B cell (primary cell): ENCODE data around the gene THAP8. TPM values are rescaled to one million over a fixed set of nuclear protein-coding genes. Genes with fewer than 3 reads are reported as not detected.

Experiments used
- ATAC-seq: fragments of 200-7000 bp; cut with Tn5 transposase; one replicate; pipeline ENCODE4 v1.10.0; 2021; ENCODE audit warnings: low read depth, mild to moderate bottlenecking, moderate number of reproducible peaks, moderate library complexity
- CTCF ChIA-PET: fragments of 350-600 bp; sonication (Branson Sonifier 250); formaldehyde crosslinking; loops from one replicate; lab custom pipeline; 2021; ENCODE audit warnings: antibody characterized with exemption, inconsistent platforms; lab: Charles Lee
- POLR2A ChIA-PET: fragments of 350-600 bp; sonication (Branson Sonifier 250); formaldehyde crosslinking; loops from one replicate; lab custom pipeline; 2021; ENCODE audit warnings: antibody characterized with exemption; lab: Charles Lee
- DNase-seq: peaks from one replicate; pipeline ENCODE4 v3.0.0; 2013
- H2AFZ ChIP-seq: 2 replicates; pipeline ENCODE4 v1.6.1; 2012; ENCODE audit warnings: mild to moderate bottlenecking, low read depth, low read length; ENCODE audit not compliant: insufficient read depth, poor library complexity, severe bottlenecking
- H3K27ac ChIP-seq, 2 donors: 1 replicate in 1 of 2; 2 replicates in 1 of 2; pipeline ENCODE4 v1.5.1; 2012 to 2013; ENCODE audit warnings: low read length in 2 of 2, mild to moderate bottlenecking in 2 of 2, moderate library complexity in 1 of 2
- H3K27me3 ChIP-seq, 4 experiments: fragments of 200-600 bp in 1 of 4; sonication (generic) in 1 of 4; replicated peaks in 1 of 4; 1 replicate in 2 of 4; 2 replicates in 2 of 4; pipeline versions ENCODE4 v1.6.1 to v1.7.0; 2013 to 2016; ENCODE audit warnings: low read length in 3 of 4, mild to moderate bottlenecking in 2 of 4, mixed read lengths in 1 of 4, moderate library complexity in 1 of 4; ENCODE audit not compliant: insufficient read depth in 4 of 4, control insufficient read depth in 3 of 4; ENCODE audit errors: control extremely low read depth in 1 of 4
- H3K36me3 ChIP-seq, 2 experiments: replicated peaks in 1 of 2; 1 replicate in 1 of 2; 2 replicates in 1 of 2; pipeline versions ENCODE4 v1.6.1 to v1.7.1; 2013; ENCODE audit warnings: low read length in 1 of 2; ENCODE audit not compliant: insufficient read depth in 2 of 2, control insufficient read depth in 1 of 2; ENCODE audit errors: control extremely low read depth in 1 of 2, extremely low read depth in 1 of 2
- H3K4me1 ChIP-seq, 2 donors: fragments of 200-600 bp in 1 of 2; sonication (generic) in 1 of 2; 1 replicate in 1 of 2; 2 replicates in 1 of 2; pipeline versions ENCODE4 v1.5.1 to v1.6.1; 2013 to 2017; ENCODE audit warnings: low read length in 2 of 2; ENCODE audit not compliant: control insufficient read depth in 2 of 2, insufficient read depth in 2 of 2
- H3K4me2 ChIP-seq: replicated peaks from 2 replicates; pipeline ENCODE3; 2012; ENCODE audit warnings: mild to moderate bottlenecking, low read depth, low read length; ENCODE audit not compliant: poor library complexity, severe bottlenecking
- H3K4me3 ChIP-seq, 5 experiments: fragments of 200-600 bp in 1 of 5; sonication (generic) in 1 of 5; 1 replicate in 3 of 5; 2 replicates in 2 of 5; pipeline versions ENCODE4 v1.5.1 to v1.7.0; 2011 to 2016; ENCODE audit warnings: low read length in 4 of 5, mild to moderate bottlenecking in 4 of 5, low read depth in 2 of 5, control low read depth in 1 of 5, moderate library complexity in 1 of 5; ENCODE audit not compliant: insufficient read depth in 1 of 5; ENCODE audit errors: control extremely low read depth in 1 of 5, extremely low read depth in 1 of 5
- H3K79me2 ChIP-seq: fragments of 200-600 bp; sonication (generic); one replicate; pipeline ENCODE4 v1.6.0; 2016; ENCODE audit warnings: low read length; ENCODE audit not compliant: control insufficient read depth, insufficient read depth
- H3K9ac ChIP-seq: fragments of 200-600 bp; sonication (generic); 2 replicates; pipeline ENCODE4 v1.6.1; 2017; ENCODE audit warnings: mild to moderate bottlenecking, low read length, moderate library complexity
- H3K9me3 ChIP-seq, 3 donors: one replicate each; pipeline versions ENCODE4 v1.6.1 to v1.7.1; 2013; ENCODE audit warnings: low read length in 2 of 3; ENCODE audit not compliant: control insufficient read depth in 2 of 3, insufficient read depth in 1 of 3; ENCODE audit errors: control extremely low read depth in 1 of 3
- H4K20me1 ChIP-seq: 2 replicates; pipeline ENCODE4 v1.6.0; 2012; ENCODE audit warnings: mild to moderate bottlenecking, low read length; ENCODE audit not compliant: insufficient read depth, control insufficient read depth, poor library complexity, severe bottlenecking
- H3K27ac Mint-ChIP-seq: one replicate; pipeline ENCODE4 v1.8.0; 2021; ENCODE audit warnings: mixed read lengths
- H3K27me3 Mint-ChIP-seq: one replicate; pipeline ENCODE4 v1.8.0; 2021; ENCODE audit warnings: mixed read lengths
- H3K4me1 Mint-ChIP-seq: one replicate; pipeline ENCODE4 v1.8.0; 2021; ENCODE audit warnings: mixed read lengths
- H3K4me3 Mint-ChIP-seq: one replicate; pipeline ENCODE4 v1.8.0; 2021; ENCODE audit warnings: mixed read lengths
- H3K9me3 Mint-ChIP-seq: one replicate; pipeline ENCODE4 v1.8.0; 2022; ENCODE audit warnings: mixed read lengths; ENCODE audit not compliant: insufficient read depth
- EZH2 ChIP-seq: IDR thresholded peaks from 2 replicates; pipeline ENCODE4 v1.6.1; 2012; ENCODE audit warnings: borderline replicate concordance, low read depth, mild to moderate bottlenecking, moderate library complexity, low read length; ENCODE audit not compliant: insufficient read depth, poor library complexity, severe bottlenecking
- WGBS: methylation state at CpG from one replicate; pipeline ENCODE4 v1.1.5; 2013; ENCODE audit warnings: missing lambda C conversion rate; ENCODE audit not compliant: insufficient coverage; 5-methylcytosine and 5-hydroxymethylcytosine counted together
- intact Hi-C: fragments of 100-400 bp; cut with micrococcal nuclease; formaldehyde crosslinking; loops from one replicate; pipeline ENCODE4 v1.10.0; 2022
- polyA plus RNA-seq: library from polyadenylated mRNA; depleted of rRNA; stranded (reverse); fragments of >200 nt; gene quantifications from 2 replicates; pipeline ENCODE4 v1.2.3, GENCODE V29; 2012
- total RNA-seq, 2 donors: library from RNA; stranded (reverse); fragments of 120-200 nt in 1 of 2; gene quantifications; 1 replicate in 1 of 2; 2 replicates in 1 of 2; pipeline versions ENCODE4 v1.2.3 to v1.2.4, GENCODE V29; 2013 to 2022
- TF ChIP-seq, protein P1 (sequence below): fragments of 200-600 bp; IDR thresholded peaks from one replicate; pipeline ENCODE4 v1.8.0; 2022; ENCODE audit warnings: antibody characterized with exemption, mild to moderate bottlenecking

Gene THAP8
- total and polyA plus RNA-seq, 2 donors (not counting 1 experiment from before 2014, with no cell fraction given), result 4.5 to 5.7 TPM

DNA sequence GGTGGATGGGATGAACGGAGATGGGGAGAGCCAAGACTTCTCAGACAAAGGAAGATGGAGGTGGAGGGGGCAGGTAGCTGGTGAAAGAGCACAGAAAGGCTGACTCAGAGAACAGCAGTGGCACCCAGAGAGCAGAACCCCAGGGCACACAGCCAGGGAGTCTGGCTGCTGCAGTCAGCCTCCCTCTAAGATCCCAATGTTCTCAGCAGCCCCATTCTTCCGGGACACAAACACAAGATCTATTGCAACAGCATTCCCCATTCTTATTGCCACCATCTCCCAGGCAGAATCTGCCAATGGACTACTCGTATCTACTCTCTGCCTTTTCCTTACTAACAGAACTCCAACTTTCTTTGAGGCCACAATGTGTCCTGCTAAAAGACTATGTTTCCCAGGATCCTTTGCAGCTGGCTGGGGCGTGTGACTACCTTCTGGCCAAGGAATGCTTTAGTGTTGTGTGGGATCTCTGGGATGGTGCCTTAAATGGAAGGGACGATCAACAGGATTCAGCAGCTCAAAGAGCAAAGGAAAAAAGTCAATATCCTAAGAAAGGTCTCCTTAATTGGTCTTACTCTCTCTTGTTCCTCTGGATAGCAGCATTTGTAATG is 7.5 kb downstream of the THAP8 start:
- no peak for ATAC-seq
- POLR2A ChIA-PET, result no interaction called here
- H3K27ac ChIP-seq, result no peak overlapping the region

DNA sequence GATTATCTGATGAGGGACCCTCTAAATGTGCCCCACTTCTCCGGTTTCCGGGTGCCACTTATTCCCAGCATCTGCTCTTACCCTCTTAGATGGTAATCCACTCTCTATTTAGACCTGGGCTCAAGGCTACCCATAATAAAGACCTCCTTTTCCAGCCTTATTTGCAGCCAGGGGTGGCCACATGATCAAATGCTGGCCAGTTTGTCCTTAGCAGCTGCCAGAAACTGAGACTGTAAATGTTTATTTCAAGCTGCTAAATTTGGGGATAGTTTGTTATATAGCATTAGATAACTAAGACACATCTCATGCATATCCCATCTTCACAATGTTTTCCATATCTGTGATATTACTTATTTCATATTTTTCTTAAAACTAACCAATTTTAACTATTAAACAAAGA is 10.1 kb downstream of the THAP8 start:
- Mint-ChIP-seq H3K27me3 (no peaks in the 10 kb centered on the region), H3K4me1 (no peaks in the 10 kb centered on the region), H3K4me3 (no peak overlapping the region), H3K27ac (no peak overlapping the region), H3K9me3 (no peaks in the 10 kb centered on the region)
- ChIA-PET POLR2A (no interaction called here), CTCF (no interaction called here)
- no peaks in the 10 kb centered on the region for H3K79me2 ChIP-seq
- ATAC-seq (no peak), DNase-seq (no peak)
- 90% methylated on average over 2 of the region's 2 CpGs for WGBS
- H3K4me3 ChIP-seq, result no peak overlapping the region
- H3K36me3 ChIP-seq, result no peaks in the 10 kb centered on the region
- H3K4me1 ChIP-seq, result no peaks in the 10 kb centered on the region
- H4K20me1 ChIP-seq, result no peaks in the 10 kb centered on the region
- no peak overlapping the region for H3K27ac ChIP-seq
- H3K9me3 ChIP-seq, result no peaks in the 10 kb centered on the region
- intact Hi-C loops, result no loop called here
- H2AFZ ChIP-seq, result no peak overlapping the region
- TF ChIP-seq EZH2, result no peak
- TF ChIP-seq, protein P1, sequence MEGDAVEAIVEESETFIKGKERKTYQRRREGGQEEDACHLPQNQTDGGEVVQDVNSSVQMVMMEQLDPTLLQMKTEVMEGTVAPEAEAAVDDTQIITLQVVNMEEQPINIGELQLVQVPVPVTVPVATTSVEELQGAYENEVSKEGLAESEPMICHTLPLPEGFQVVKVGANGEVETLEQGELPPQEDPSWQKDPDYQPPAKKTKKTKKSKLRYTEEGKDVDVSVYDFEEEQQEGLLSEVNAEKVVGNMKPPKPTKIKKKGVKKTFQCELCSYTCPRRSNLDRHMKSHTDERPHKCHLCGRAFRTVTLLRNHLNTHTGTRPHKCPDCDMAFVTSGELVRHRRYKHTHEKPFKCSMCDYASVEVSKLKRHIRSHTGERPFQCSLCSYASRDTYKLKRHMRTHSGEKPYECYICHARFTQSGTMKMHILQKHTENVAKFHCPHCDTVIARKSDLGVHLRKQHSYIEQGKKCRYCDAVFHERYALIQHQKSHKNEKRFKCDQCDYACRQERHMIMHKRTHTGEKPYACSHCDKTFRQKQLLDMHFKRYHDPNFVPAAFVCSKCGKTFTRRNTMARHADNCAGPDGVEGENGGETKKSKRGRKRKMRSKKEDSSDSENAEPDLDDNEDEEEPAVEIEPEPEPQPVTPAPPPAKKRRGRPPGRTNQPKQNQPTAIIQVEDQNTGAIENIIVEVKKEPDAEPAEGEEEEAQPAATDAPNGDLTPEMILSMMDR, result no peak
- H3K4me2 ChIP-seq, result no peak overlapping the region
- H3K9ac ChIP-seq, result no peak overlapping the region
- H3K27me3 ChIP-seq, result no peaks in the 10 kb centered on the region

More for the DNA sequence above, 7.5 kb downstream of the THAP8 start:
- H4K20me1 ChIP-seq, result no peaks in the 10 kb centered on the region
- H3K4me2 ChIP-seq, result no peak overlapping the region
- H2AFZ ChIP-seq, result no peak overlapping the region
- H3K36me3 ChIP-seq, result no peaks in the 10 kb centered on the region
- Mint-ChIP-seq H3K4me3 (no peak overlapping the region), H3K27ac (no peak overlapping the region), H3K9me3 (no peaks in the 10 kb centered on the region), H3K27me3 (no peaks in the 10 kb centered on the region), H3K4me1 (peaks cover 3% of the 10 kb centered on the region)
- no peaks in the 10 kb centered on the region for H3K9me3 ChIP-seq
- 97% methylated on average over 4 of the region's 5 CpGs for WGBS
- no peaks in the 10 kb centered on the region for H3K4me1 ChIP-seq
- no peak for DNase-seq
- H3K9ac ChIP-seq, result no peak overlapping the region
- H3K27me3 ChIP-seq, result no peaks in the 10 kb centered on the region
- intact Hi-C loops, result no loop called here
- TF ChIP-seq EZH2, result no peak
- TF ChIP-seq, protein P1, result no peak
- H3K79me2 ChIP-seq, result no peaks in the 10 kb centered on the region
- H3K4me3 ChIP-seq, result no peak overlapping the region
- CTCF ChIA-PET, result no interaction called here
